HUES6 (cell line): Measurements from ENCODE around the gene ANKRD63.

ENCODE experiments used
- H3K27ac ChIP-seq: 2 replicates; pipeline ENCODE4 v1.7.0; 2013; ENCODE audit warnings: low read depth, mild to moderate bottlenecking, low read length, inconsistent platforms
- H3K27me3 ChIP-seq: 2 replicates; pipeline ENCODE4 v1.6.1; 2013; ENCODE audit warnings: low read length; ENCODE audit not compliant: control insufficient read depth, insufficient read depth
- H3K36me3 ChIP-seq: 2 replicates; pipeline ENCODE4 v1.6.1; 2013; ENCODE audit warnings: low read length; ENCODE audit not compliant: control insufficient read depth, insufficient read depth
- H3K4me1 ChIP-seq: 2 replicates; pipeline ENCODE4 v1.6.1; 2013; ENCODE audit warnings: low read length; ENCODE audit not compliant: control insufficient read depth, insufficient read depth
- H3K4me3 ChIP-seq: 2 replicates; pipeline ENCODE4 v1.5.1; 2013; ENCODE audit warnings: low read depth, low read length
- H3K9ac ChIP-seq: one replicate; pipeline ENCODE4 v1.6.1; 2013; ENCODE audit warnings: mild to moderate bottlenecking, low read length
- H3K9me3 ChIP-seq: 2 replicates; pipeline ENCODE4 v1.6.1; 2013; ENCODE audit warnings: low read depth, low read length; ENCODE audit not compliant: control insufficient read depth, insufficient read depth

Gene ANKRD63

GRCh38 chr15:40325188-40325587 is 42.3 kb upstream of the ANKRD63 start:
- H3K27me3 ChIP-seq: peaks cover 32% of the 10 kb centered on the region
- no peak overlapping the region for H3K9ac ChIP-seq
- peak overlapping the region; percentile 72 for H3K4me3 ChIP-seq
- no peak overlapping the region for H3K27ac ChIP-seq
- no peaks in the 10 kb centered on the region for H3K9me3 ChIP-seq
- peaks cover 54% of the 10 kb centered on the region for H3K4me1 ChIP-seq
- H3K36me3 ChIP-seq: 0 out of 2 replicates have a peak, but pooled peaks cover 5% of the 10 kb centered on the region

- Histone ChIP-seq H3K27me3 (peaks cover 32% of the 10 kb centered on the region), H3K4me3 (peak overlapping the region; percentile 72), H3K9me3 (no peaks in the 10 kb centered on the region), H3K27ac (no peak overlapping the region), H3K9ac (peak overlapping the region; percentile 68), H3K4me1 (peaks cover 54% of the 10 kb centered on the region), H3K36me3 (0 out of 2 replicates have a peak, but pooled peaks cover 5% of the 10 kb centered on the region)
Observed at GRCh38 chr15:40323953-40324937, 41.4 kb upstream of the ANKRD63 start.

DNA sequence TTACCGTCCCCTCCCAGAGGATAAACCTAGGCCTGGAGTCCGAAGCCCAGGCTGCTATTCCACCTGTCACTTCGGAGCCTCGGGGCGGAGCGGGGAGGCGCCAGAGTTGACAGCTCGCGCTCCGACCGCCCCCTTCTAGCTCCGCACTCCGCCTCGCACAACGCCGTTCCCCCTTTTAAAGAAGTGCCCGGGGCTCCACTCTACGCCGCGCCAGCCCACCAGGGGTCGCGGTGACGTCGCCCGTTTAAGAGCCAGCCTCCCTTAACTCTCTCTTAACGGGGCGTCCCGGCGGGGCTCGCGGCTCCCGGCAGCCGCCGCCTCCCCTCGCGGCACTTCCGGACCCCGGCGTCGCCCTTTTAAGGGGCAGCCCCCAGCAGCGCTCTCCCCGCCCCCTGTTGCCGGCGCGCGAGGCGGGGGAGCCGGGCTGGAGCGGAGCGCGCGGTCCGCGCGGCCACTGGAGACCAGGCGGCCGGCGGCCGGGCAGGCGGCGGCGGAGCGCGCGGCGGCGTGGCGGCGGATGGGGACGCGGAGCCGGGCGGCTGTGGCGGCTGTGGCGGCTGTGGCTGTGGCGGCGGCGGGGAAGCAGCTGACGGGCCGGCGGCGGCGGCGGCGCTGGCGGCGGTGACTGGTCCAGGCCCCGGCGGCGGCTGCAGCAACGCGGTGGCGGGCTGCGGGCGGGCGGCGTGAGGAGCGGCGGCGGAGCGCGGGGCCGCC is 40.5 kb upstream of the ANKRD63 start, which contains the start of gene INAFM2:
Gene INAFM2 (plus strand): TSS at position 454 of the 714 bp plus-strand sequence. CDS start 364 bp downstream, outside the sequence.
- Histone ChIP-seq H3K9me3 (no peaks in the 10 kb centered on the region), H3K27me3 (peaks cover 32% of the 10 kb centered on the region), H3K4me1 (peaks cover 48% of the 10 kb centered on the region), H3K36me3 (0 out of 2 replicates have a peak, but pooled peaks cover 5% of the 10 kb centered on the region), H3K9ac (peak within 1 kb of the TSS; percentile 68), H3K4me3 (peak within 1 kb of the TSS; percentile 72), H3K27ac (no peak within 1 kb of the TSS)

DNA sequence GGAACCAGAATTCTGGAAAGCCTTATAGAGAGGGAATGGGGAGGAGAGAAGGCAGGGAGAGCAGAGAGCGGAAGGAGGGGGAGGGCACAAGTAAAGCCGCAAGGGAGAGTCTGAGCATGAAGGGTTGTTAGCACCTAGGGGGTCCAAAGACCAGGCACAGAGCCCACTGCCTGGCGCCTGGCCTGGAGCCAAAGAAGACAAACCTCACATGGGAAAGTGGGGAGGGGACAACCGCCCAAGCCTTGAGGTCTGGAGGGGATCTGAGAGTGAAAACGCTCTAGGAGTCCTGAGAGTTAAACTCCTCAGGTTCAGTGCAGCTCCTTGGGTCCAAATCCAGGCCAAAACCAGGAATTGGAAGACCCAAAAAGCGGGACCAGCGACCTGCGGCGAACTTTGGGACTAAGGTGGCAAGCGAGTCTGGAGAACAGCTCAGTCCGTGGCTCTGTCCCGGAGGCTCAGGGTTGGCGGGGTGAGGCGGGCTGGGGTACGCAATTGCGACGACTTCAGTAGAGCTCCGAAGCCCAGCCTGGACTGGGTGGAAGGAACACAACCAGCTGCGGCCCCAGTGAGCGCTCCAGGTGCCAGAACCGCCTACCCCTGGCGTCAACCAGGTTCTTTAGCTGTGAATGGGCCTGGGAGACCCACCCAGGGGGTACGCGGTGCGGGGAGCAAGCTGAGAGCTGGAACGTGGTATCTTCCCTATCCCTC is 39.8 kb upstream of the ANKRD63 start:
- Histone ChIP-seq H3K9ac (no peak overlapping the region), H3K9me3 (no peaks in the 10 kb centered on the region), H3K36me3 (0 out of 2 replicates have a peak, but pooled peaks cover 5% of the 10 kb centered on the region), H3K27me3 (peaks cover 32% of the 10 kb centered on the region), H3K4me3 (peak overlapping the region; percentile 56), H3K27ac (no peak overlapping the region), H3K4me1 (peaks cover 41% of the 10 kb centered on the region)

GRCh38 chr15:40320931-40321371 is 38.1 kb upstream of the ANKRD63 start:
- no peak overlapping the region for H3K9ac ChIP-seq
- H3K4me3 ChIP-seq: no peak overlapping the region
- no peak overlapping the region for H3K27ac ChIP-seq

DNA sequence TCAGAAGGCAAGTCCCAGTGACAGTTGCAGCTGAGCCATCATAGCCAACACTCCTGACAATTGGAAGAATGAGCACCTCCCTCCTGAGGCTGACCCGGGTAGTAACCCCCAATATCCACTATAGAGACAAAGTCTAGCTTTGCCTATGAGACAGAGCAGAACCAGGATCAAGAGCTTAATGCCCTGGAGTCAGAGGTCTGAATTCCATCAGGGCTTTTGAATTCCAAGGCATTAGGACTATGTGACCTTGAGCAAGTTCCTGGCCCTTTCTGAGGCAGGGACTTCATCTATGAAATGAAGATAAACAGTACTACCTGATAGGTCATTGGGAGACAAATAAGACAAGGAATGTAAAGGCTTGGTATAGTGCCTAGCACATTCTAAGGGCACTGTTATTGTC is 37.5 kb upstream of the ANKRD63 start:
- Histone ChIP-seq H3K9me3 (no peaks in the 10 kb centered on the region), H3K27ac (no peak overlapping the region), H3K4me3 (no peak overlapping the region), H3K9ac (no peak overlapping the region), H3K27me3 (peaks cover 25% of the 10 kb centered on the region), H3K36me3 (no peaks in the 10 kb centered on the region), H3K4me1 (peaks cover 23% of the 10 kb centered on the region)

More at GRCh38 chr15:40320931-40321371, 38.1 kb upstream of the ANKRD63 start:
- Histone ChIP-seq H3K9me3 (no peaks in the 10 kb centered on the region), H3K4me1 (peaks cover 28% of the 10 kb centered on the region), H3K27me3 (peaks cover 31% of the 10 kb centered on the region), H3K36me3 (no peaks in the 10 kb centered on the region)

DNA sequence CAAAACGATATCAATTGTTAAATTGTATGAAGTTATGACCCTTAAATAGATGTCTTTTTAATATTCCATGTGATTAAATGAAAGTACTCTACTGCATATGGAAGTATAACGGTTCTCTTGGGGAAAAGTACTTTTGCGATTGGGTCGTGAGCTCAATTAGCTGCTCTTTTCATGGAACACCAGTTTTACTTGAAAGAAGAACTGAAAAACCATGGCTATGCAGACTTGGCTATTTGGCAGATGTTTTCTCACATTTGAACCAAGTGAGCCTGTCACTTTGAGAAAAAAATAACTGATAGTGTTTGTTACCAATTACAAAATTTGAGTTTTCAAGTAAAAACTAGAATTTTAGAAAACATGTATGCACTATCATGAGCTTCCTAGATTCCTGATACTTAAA is 34.7 kb upstream of the ANKRD63 start:
- Histone ChIP-seq H3K27ac (no peak overlapping the region), H3K9me3 (no peaks in the 10 kb centered on the region), H3K9ac (no peak overlapping the region), H3K4me1 (peaks cover 17% of the 10 kb centered on the region), H3K36me3 (no peaks in the 10 kb centered on the region), H3K27me3 (peaks cover 13% of the 10 kb centered on the region), H3K4me3 (no peak overlapping the region)

- peaks cover 11% of the 10 kb centered on the region for H3K27me3 ChIP-seq
- H3K36me3 ChIP-seq: no peaks in the 10 kb centered on the region
- H3K27ac ChIP-seq: no peak overlapping the region
- no peak overlapping the region for H3K9ac ChIP-seq
- no peaks in the 10 kb centered on the region for H3K9me3 ChIP-seq
- no peak overlapping the region for H3K4me3 ChIP-seq
- H3K4me1 ChIP-seq: peaks cover 10% of the 10 kb centered on the region
Observed at GRCh38 chr15:40316931-40317330, 34.1 kb upstream of the ANKRD63 start.

DNA sequence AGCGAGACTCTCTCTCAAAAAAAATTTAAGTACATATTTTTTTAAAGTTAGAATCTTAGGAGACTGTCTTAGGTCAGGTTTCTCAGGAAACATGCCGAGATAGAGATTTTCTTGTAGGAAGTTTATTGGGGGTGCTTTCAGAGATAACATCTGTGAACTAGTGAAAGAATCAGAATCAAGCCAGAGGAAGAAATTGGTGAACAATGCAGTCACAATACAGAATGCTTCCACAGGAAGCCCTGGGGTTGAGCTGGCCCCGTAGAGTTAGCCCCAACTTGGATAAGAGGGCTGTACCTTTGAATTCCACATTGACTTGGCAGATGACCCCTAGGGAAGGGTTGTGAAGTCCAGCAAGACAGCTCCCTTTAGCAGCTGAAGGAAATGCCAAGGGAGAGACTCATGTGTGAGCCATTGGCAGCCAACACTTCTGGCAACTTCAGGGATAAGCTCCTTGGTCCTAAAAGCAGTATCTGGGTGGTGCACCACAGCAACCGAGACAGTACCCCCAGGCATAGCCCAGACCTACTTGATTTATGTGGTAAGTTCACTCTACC is 31.9 kb upstream of the ANKRD63 start:
- peaks cover 8% of the 10 kb centered on the region for H3K4me1 ChIP-seq
- H3K36me3 ChIP-seq: no peaks in the 10 kb centered on the region
- H3K27me3 ChIP-seq: peaks cover 16% of the 10 kb centered on the region; the same call in 1 of the 2 replicates
- H3K27ac ChIP-seq: no peak overlapping the region
- no peak overlapping the region for H3K9ac ChIP-seq
- H3K4me3 ChIP-seq: no peak overlapping the region
- no peaks in the 10 kb centered on the region for H3K9me3 ChIP-seq
